ENCODE data around the gene RASGRF2. TPM values are rescaled to one million over a fixed set of nuclear protein-coding genes. Genes with fewer than 3 reads are reported as not detected.

RASGRF2 gene
- total and polyA plus RNA-seq, 2 experiments from 2014 or later, result 0.04 TPM; not detected in 1

- no peaks in the 10 kb centered on the region for H3K9me3 ChIP-seq (ENCODE audit: low read depth)
- TF ChIP-seq EZH2phosphoT487 (IDR thresholded peaks at IDR 0.05; ENCODE audit: insufficient read depth, low read depth) (no peak), EZH2 (IDR thresholded peaks at IDR 0.05; ENCODE audit: insufficient read depth, poor library complexity, severe bottlenecking) (no peak)
- DNase-seq, result no peak
- no peaks in the 10 kb centered on the region for H3K4me1 ChIP-seq (ENCODE audit: insufficient read depth)
- WGBS, 2 experiments (ENCODE audit: low coverage in 1 of 2, low lambda C conversion rate in 2 of 2, missing lambda C conversion rate in 2 of 2), result 75 to 76% methylated on average over 10 of the region's 10 CpGs
- H2AFZ ChIP-seq, result no peak overlapping the region
- H3K4me3 ChIP-seq, result no peak overlapping the region
- H4K20me1 ChIP-seq (ENCODE audit: insufficient read depth), result no peaks in the 10 kb centered on the region
- no peaks in the 10 kb centered on the region for H3K79me2 ChIP-seq (ENCODE audit: insufficient read depth)
- no peaks in the 10 kb centered on the region for H3K9me2 ChIP-seq (ENCODE audit: insufficient read depth)
- H3K9ac ChIP-seq, result no peak overlapping the region
- no peak overlapping the region for H3K4me2 ChIP-seq (ENCODE audit: unreplicated experiment)
- no peaks in the 10 kb centered on the region for H3K36me3 ChIP-seq (ENCODE audit: low read depth)
- H3F3A ChIP-seq (ENCODE audit: insufficient read depth), result no peaks in the 10 kb centered on the region
- in situ Hi-C loops (cut with MboI), result no loop called here
- H3K27me3 ChIP-seq (replicated peaks; ENCODE audit: insufficient read depth), result no peaks in the 10 kb centered on the region
- no peak overlapping the region for H3K27ac ChIP-seq
Measured at GRCh38 chr5:81235287-81236072, 275.3 kb downstream of the RASGRF2 start.

- H3K4me2 ChIP-seq (ENCODE audit: unreplicated experiment), result no peak overlapping the region
- no peaks in the 10 kb centered on the region for H3K36me3 ChIP-seq (ENCODE audit: low read depth)
- H3K27me3 ChIP-seq (replicated peaks; ENCODE audit: insufficient read depth), result no peaks in the 10 kb centered on the region
- H3K27ac ChIP-seq, result no peak overlapping the region
- DNase-seq, result no peak
- WGBS, 2 experiments (ENCODE audit: low coverage in 1 of 2, low lambda C conversion rate in 2 of 2, missing lambda C conversion rate in 2 of 2), result 96 to 97% methylated on average over 4 of the region's 4 CpGs
- H4K20me1 ChIP-seq (ENCODE audit: insufficient read depth), result no peaks in the 10 kb centered on the region
- no peaks in the 10 kb centered on the region for H3K4me1 ChIP-seq (ENCODE audit: insufficient read depth)
- H3K79me2 ChIP-seq (ENCODE audit: insufficient read depth), result no peaks in the 10 kb centered on the region
- H3K9me2 ChIP-seq (ENCODE audit: insufficient read depth), result no peaks in the 10 kb centered on the region
- in situ Hi-C loops (cut with MboI), result no loop called here
- no peaks in the 10 kb centered on the region for H3K9me3 ChIP-seq (ENCODE audit: low read depth)
- H3K9ac ChIP-seq, result no peak overlapping the region
- no peak overlapping the region for H3K4me3 ChIP-seq
- H3F3A ChIP-seq (ENCODE audit: insufficient read depth), result no peaks in the 10 kb centered on the region
- no peak for TF ChIP-seq EZH2 (IDR thresholded peaks at IDR 0.05; ENCODE audit: insufficient read depth, poor library complexity, severe bottlenecking)
- TF ChIP-seq EZH2phosphoT487 (IDR thresholded peaks at IDR 0.05; ENCODE audit: insufficient read depth, low read depth), result no peak
- H2AFZ ChIP-seq, result no peak overlapping the region
Measured at GRCh38 chr5:81238460-81238859, 278.3 kb downstream of the RASGRF2 start.

- no peak overlapping the region for H3K9ac ChIP-seq
- H2AFZ ChIP-seq, result no peak overlapping the region
- H3K9me3 ChIP-seq (ENCODE audit: low read depth), result no peaks in the 10 kb centered on the region
- DNase-seq, result no peak
- H3K36me3 ChIP-seq (ENCODE audit: low read depth), result no peaks in the 10 kb centered on the region
- no peaks in the 10 kb centered on the region for H3K27me3 ChIP-seq (replicated peaks; ENCODE audit: insufficient read depth)
- no peak overlapping the region for H3K4me3 ChIP-seq
- in situ Hi-C loops (cut with MboI), result no loop called here
- no peaks in the 10 kb centered on the region for H3K4me1 ChIP-seq (ENCODE audit: insufficient read depth)
- H3K79me2 ChIP-seq (ENCODE audit: insufficient read depth), result no peaks in the 10 kb centered on the region
- no peak overlapping the region for H3K27ac ChIP-seq
- no peaks in the 10 kb centered on the region for H4K20me1 ChIP-seq (ENCODE audit: insufficient read depth)
- TF ChIP-seq EZH2 (IDR thresholded peaks at IDR 0.05; ENCODE audit: insufficient read depth, poor library complexity, severe bottlenecking) (no peak), EZH2phosphoT487 (IDR thresholded peaks at IDR 0.05; ENCODE audit: insufficient read depth, low read depth) (no peak)
- no peak overlapping the region for H3K4me2 ChIP-seq (ENCODE audit: unreplicated experiment)
- H3F3A ChIP-seq (ENCODE audit: insufficient read depth), result no peaks in the 10 kb centered on the region
- H3K9me2 ChIP-seq (ENCODE audit: insufficient read depth), result no peaks in the 10 kb centered on the region
- WGBS, 2 experiments (ENCODE audit: low coverage in 1 of 2, low lambda C conversion rate in 2 of 2, missing lambda C conversion rate in 2 of 2), result 95 to 97% methylated on average over 5 of the region's 5 CpGs
Measured at GRCh38 chr5:81239613-81240012, 279.4 kb downstream of the RASGRF2 start.

GRCh38 chr5:81241001-81241400 lies 280.8 kb downstream of the RASGRF2 start:
- in situ Hi-C loops (cut with MboI), result no loop called here

More at GRCh38 chr5:81241001-81241400, 280.8 kb downstream of the RASGRF2 start:
- H3K27ac ChIP-seq, result no peak overlapping the region
- no peaks in the 10 kb centered on the region for H3K9me2 ChIP-seq (ENCODE audit: insufficient read depth)
- no peaks in the 10 kb centered on the region for H3K4me1 ChIP-seq (ENCODE audit: insufficient read depth)
- no peaks in the 10 kb centered on the region for H3K9me3 ChIP-seq (ENCODE audit: low read depth)
- H3K9ac ChIP-seq, result no peak overlapping the region
- DNase-seq, result no peak
- H3K27me3 ChIP-seq (replicated peaks; ENCODE audit: insufficient read depth), result no peaks in the 10 kb centered on the region
- H3K4me3 ChIP-seq, result no peak overlapping the region
- H2AFZ ChIP-seq, result no peak overlapping the region
- H3K4me2 ChIP-seq (ENCODE audit: unreplicated experiment), result no peak overlapping the region
- no peaks in the 10 kb centered on the region for H3K79me2 ChIP-seq (ENCODE audit: insufficient read depth)
- H3K36me3 ChIP-seq (ENCODE audit: low read depth), result no peaks in the 10 kb centered on the region
- H4K20me1 ChIP-seq (ENCODE audit: insufficient read depth), result no peaks in the 10 kb centered on the region
- WGBS, 2 experiments (ENCODE audit: low coverage in 1 of 2, low lambda C conversion rate in 2 of 2, missing lambda C conversion rate in 2 of 2), result 67 to 68% methylated on average over 5 of the region's 5 CpGs
- TF ChIP-seq EZH2phosphoT487 (IDR thresholded peaks at IDR 0.05; ENCODE audit: insufficient read depth, low read depth) (no peak), EZH2 (IDR thresholded peaks at IDR 0.05; ENCODE audit: insufficient read depth, poor library complexity, severe bottlenecking) (no peak)
- no peaks in the 10 kb centered on the region for H3F3A ChIP-seq (ENCODE audit: insufficient read depth)

Measured in GM23248 (cell line).